Activated T-helper 1 cell treated with Interleukin-2 at 50 U/mL for 16 hours (primary cell): ENCODE results near the gene TMEM121.
"Not testable (repeated sequence)": the region's sequence is repeated elsewhere in the genome, so short reads cannot be mapped to it uniquely, and the experiment has no call there.

ENCODE experiments used
- DNase-seq: peaks from one replicate; pipeline ENCODE4 v3.0.0-alpha.2; 2020; ENCODE audit warnings: low read depth

TMEM121 gene

GRCh38 chr14:105570482-105570881, 44.1 kb downstream of the TMEM121 start:
- no peak for DNase-seq

- not testable (repeated sequence) for DNase-seq
These were observed 45.0 kb downstream of the TMEM121 start for GRCh38 chr14:105571181-105571951.

- not testable (repeated sequence) for DNase-seq
These were observed 45.7 kb downstream of the TMEM121 start for GRCh38 chr14:105572063-105572462.

- not testable (repeated sequence) for DNase-seq
These were observed 47.5 kb downstream of the TMEM121 start for GRCh38 chr14:105573841-105574240.

DNA sequence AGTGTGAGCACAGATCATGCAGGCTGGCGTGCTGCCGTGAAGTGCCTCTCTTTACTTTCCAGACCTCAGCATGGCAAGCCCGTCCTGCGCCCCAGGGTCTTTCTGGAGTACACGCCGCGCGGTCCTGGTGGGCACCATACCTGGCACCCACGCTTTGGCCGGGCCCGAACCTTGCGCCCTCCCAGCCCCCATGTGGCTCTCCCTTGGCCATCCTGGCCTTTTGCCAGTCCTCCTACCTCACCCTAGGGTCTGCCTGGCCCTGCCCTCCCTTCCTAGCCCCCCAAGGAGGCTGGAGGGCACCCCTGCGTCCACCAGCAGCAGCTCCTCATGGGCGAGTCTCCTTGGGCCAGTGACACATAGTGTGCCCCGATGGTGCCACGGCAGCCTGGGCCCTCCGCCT, 48.0 kb downstream of the TMEM121 start:
- not testable (repeated sequence) for DNase-seq

GRCh38 chr14:105575016-105575700, 48.8 kb downstream of the TMEM121 start:
- DNase-seq = not testable (repeated sequence)

DNA sequence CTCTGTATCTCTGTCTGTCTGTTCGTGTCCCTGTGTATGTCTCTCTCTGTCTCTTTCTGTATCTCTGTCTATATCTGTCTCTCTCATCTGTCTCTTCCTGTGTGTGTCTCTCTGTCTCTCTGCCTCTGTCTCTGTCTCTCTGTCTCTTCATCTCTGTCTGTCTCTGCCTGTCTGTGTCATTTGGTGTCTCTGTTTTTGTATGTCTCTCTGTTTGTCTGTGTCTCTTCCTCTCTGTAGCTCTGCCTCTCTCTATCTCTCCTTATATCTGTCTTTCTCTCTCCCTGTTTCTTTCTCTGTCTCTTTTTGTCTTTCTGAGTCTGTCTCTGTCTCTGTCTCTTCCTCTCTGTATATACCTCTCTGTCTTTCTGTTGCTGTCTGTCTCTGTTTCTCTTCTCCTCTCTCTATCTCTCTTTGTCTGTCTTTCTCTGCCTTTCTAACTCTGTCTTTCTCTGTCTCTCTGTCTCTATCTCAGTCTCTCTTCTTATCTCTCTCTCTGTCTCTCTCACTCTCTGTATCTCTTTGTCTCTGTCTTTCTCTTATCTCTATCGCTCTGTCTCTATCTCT, 50.2 kb downstream of the TMEM121 start:
- DNase-seq = no peak

- no peak for DNase-seq
These were observed 51.0 kb downstream of the TMEM121 start for GRCh38 chr14:105577314-105577861.

- DNase-seq = no peak
These were observed 51.7 kb downstream of the TMEM121 start for GRCh38 chr14:105578070-105578469.

GRCh38 chr14:105579221-105579620, 52.8 kb downstream of the TMEM121 start:
- not testable (repeated sequence) for DNase-seq
